Adrenal gland (tissue), 5 donors: Measurements from ENCODE around the gene SP100.

ENCODE experiments used
- CTCF ChIP-seq, 6 experiments: fragments of 450-650 bp in 4 of 6; fragments of 200-600 bp in 2 of 6; sonication (generic) in 1 of 6; IDR thresholded peaks; 1 replicate in 5 of 6; 2 replicates in 1 of 6; pipeline versions ENCODE4 v1.5.1 to v1.8.0; 2016 to 2021; ENCODE audit warnings: antibody characterized with exemption in 6 of 6, mild to moderate bottlenecking in 2 of 6, moderate library complexity in 1 of 6
- POLR2A ChIP-seq, 2 donors: fragments of 450-650 bp; IDR thresholded peaks; one replicate each; pipeline ENCODE4 v1.6.1; 2017; ENCODE audit warnings: antibody characterized with exemption in 2 of 2, mild to moderate bottlenecking in 2 of 2, moderate library complexity in 1 of 2
- donor health status: DM: no; HTN: no; CAD: no.

DNA sequence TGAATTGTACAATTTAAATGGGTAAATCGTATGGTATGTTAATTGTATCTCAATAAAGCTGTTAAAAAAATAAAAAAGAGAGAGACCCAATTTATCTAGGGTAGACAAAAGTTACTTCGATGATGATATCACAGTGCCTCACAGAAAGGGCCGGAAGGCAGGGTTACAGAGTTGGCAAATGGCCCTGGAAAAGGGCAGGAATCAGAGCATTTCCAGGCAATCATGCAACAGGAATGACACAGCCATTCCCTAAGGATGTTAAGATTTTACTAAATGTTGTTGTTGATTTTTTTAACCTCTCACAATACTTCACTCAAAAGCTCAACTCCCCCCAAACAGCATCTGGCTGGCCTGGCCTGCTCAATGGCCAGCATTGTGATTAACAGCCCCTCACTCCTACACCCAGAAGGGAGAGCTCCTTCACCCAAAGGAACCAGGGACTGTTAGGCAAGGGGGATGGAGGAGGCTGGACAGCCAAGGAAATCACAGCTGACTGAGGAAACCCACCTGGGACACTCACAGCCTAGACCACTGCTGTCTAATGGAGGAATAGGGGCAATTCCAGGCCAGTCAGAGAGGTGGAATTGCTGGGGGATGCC is 7.7 kb upstream of the SP100 start:
- TF ChIP-seq CTCF (IDR thresholded peaks at IDR 0.05): no peak
- TF ChIP-seq POLR2A (IDR thresholded peaks at IDR 0.05): no peak
